BJ (cell line): Measurements from ENCODE around the gene BCOR. TPM values are rescaled to one million over a fixed set of nuclear protein-coding genes. Genes with fewer than 3 reads are reported as not detected.

Source experiments
- CTCF ChIA-PET: fragments of 350-600 bp; formaldehyde crosslinking; extraction: SDS; loops from one replicate; lab custom pipeline; 2021; ENCODE audit warnings: antibody characterized with exemption, inconsistent platforms; lab: Yijun Ruan, JAX
- POLR2A ChIA-PET: fragments of 300-600 bp; sonication (Branson Sonifier 250); formaldehyde crosslinking; extraction: SDS; loops from one replicate; lab custom pipeline; 2021; ENCODE audit warnings: antibody characterized with exemption; lab: Charles Lee
- DNase-seq: peaks from one replicate; pipeline ENCODE4 v3.0.0-alpha.2; 2011; ENCODE audit warnings: low read depth
- H3K27me3 ChIP-seq: 2 replicates; pipeline ENCODE4 v1.6.0; 2011; ENCODE audit warnings: low read length; ENCODE audit not compliant: control insufficient read depth, insufficient read depth
- H3K36me3 ChIP-seq: 2 replicates; pipeline ENCODE4 v1.5.1; 2011; ENCODE audit warnings: low read length; ENCODE audit not compliant: control insufficient read depth, insufficient read depth
- H3K4me3 ChIP-seq: 2 replicates; pipeline ENCODE4 v1.5.1; 2011; ENCODE audit warnings: low read depth, mild to moderate bottlenecking, control low read depth, low read length
- polyA plus RNA-seq: library from polyadenylated mRNA; depleted of rRNA; stranded (reverse); fragments of >200 nt; gene quantifications from 2 replicates; pipeline ENCODE4 v1.2.3, GENCODE V29; 2011
- TF ChIP-seq, protein P1 (sequence below): IDR thresholded peaks from 2 replicates; pipeline ENCODE4 v1.5.1; 2011; ENCODE audit warnings: low read depth, mild to moderate bottlenecking, control low read depth, inconsistent platforms, low read length, moderate library complexity; ENCODE audit not compliant: insufficient read depth

BCOR gene
- polyA plus RNA-seq, 1 experiment: 5.6 TPM

DNA sequence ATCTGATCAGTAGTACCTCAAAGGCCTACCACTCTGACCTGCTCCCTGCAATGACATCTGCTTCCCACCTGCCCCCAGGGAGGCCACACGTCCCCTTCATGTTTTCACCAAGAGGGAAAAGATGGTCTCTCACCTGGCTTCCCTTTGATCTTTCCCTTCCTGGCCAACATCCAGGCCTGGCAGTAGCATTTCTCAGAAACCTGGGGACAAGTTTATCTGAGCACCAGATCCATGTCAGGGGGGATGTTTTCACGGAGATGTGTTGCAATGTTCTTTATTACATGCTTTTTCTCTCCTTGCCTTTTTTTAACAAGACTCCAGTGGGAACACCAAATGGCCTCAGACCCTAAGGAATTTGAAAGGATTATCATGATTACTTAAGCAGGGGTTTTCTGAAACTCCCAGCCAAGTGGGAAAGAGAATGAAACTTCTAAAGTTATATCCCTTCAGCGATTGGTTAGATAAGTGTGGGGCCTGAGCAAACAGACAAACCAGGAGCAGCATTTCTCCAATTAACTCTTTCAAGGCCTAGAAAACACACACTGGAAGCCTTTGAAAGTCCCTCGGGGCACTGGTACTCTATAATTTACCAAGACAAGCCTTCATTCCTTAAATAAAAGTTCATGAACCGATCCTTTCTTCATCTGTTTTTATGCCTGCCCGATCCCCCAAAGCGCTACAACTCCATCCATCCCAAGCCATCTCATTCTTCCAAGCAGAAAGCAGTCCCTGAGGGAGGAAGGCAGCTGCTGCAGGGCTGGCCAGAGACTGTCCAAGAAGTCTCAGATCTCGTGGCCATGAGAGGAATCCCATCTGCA lies 94.1 kb downstream of the BCOR start:
- TF ChIP-seq, protein P1, sequence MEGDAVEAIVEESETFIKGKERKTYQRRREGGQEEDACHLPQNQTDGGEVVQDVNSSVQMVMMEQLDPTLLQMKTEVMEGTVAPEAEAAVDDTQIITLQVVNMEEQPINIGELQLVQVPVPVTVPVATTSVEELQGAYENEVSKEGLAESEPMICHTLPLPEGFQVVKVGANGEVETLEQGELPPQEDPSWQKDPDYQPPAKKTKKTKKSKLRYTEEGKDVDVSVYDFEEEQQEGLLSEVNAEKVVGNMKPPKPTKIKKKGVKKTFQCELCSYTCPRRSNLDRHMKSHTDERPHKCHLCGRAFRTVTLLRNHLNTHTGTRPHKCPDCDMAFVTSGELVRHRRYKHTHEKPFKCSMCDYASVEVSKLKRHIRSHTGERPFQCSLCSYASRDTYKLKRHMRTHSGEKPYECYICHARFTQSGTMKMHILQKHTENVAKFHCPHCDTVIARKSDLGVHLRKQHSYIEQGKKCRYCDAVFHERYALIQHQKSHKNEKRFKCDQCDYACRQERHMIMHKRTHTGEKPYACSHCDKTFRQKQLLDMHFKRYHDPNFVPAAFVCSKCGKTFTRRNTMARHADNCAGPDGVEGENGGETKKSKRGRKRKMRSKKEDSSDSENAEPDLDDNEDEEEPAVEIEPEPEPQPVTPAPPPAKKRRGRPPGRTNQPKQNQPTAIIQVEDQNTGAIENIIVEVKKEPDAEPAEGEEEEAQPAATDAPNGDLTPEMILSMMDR: no peak
- CTCF ChIA-PET: no interaction called here

DNA sequence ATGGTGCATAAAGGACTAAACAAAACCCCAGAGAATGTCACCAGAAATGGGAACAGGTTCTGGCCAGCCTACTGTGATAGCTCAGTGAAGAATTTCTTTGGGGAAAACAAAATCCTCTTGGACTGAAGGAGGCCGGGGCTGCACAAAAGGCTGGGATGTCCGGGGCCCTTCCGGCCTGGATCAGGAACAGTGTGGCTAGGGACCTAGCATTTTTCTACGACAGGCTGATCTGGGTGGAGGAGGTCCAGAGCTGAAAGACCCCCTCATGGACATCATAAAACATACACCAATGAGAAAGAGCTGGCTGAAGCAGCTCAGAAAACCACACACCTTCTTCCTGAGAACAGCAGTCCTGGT lies 94.7 kb downstream of the BCOR start:
- POLR2A ChIA-PET: no interaction called here
- Histone ChIP-seq H3K36me3 (no peaks in the 10 kb centered on the region), H3K27me3 (peaks cover 1% of the 10 kb centered on the region; the same call in 1 of the 2 replicates), H3K4me3 (no peak overlapping the region)
- CTCF ChIA-PET: no interaction called here
- DNase-seq: no peak
- TF ChIP-seq, protein P1: no peak

More for the DNA sequence above, 94.1 kb downstream of the BCOR start:
- no peaks in the 10 kb centered on the region for H3K36me3 ChIP-seq
- peaks cover 1% of the 10 kb centered on the region; the same call in 1 of the 2 replicates for H3K27me3 ChIP-seq
- H3K4me3 ChIP-seq: no peak overlapping the region
- POLR2A ChIA-PET: no interaction called here
- no peak for DNase-seq
